Tibial nerve (tissue), 4 donors: ENCODE measurements around the gene SUSD3. TPM values are rescaled to one million over a fixed set of nuclear protein-coding genes. Genes with fewer than 3 reads are reported as not detected.
"Not testable (repeated sequence)": the region's sequence is repeated elsewhere in the genome, so short reads cannot be mapped to it uniquely, and the experiment has no call there.

Experiments
- DNase-seq, 2 donors: peaks; one replicate each; pipeline ENCODE4 v3.0.0-alpha.2; 2019; ENCODE audit warnings: low spot score in 2 of 2
- H3K27ac ChIP-seq, 4 donors: fragments of 200-600 bp; sonication (generic) in 3 of 4; one replicate each; pipeline ENCODE4 v1.5.1; 2017 to 2019; ENCODE audit warnings: mild to moderate bottlenecking in 1 of 4
- H3K27me3 ChIP-seq, 2 donors: fragments of 200-600 bp; sonication (generic) in 1 of 2; one replicate each; pipeline versions ENCODE4 v1.5.1 to v1.6.0; 2017 to 2019
- H3K36me3 ChIP-seq, 3 donors: fragments of 200-600 bp; sonication (generic); one replicate each; pipeline ENCODE4 v1.5.1; 2018 to 2019
- H3K4me1 ChIP-seq, 4 donors: fragments of 200-600 bp; sonication (generic) in 3 of 4; one replicate each; pipeline ENCODE4 v1.5.1; 2017 to 2019
- H3K4me3 ChIP-seq, 4 donors: fragments of 200-600 bp; sonication (generic) in 3 of 4; one replicate each; pipeline ENCODE4 v1.5.1; 2017 to 2019; ENCODE audit warnings: mild to moderate bottlenecking in 1 of 4, moderate library complexity in 1 of 4
- H3K9me3 ChIP-seq, 4 donors: fragments of 200-600 bp; sonication (generic) in 3 of 4; one replicate each; pipeline ENCODE4 v1.5.1; 2017 to 2019
- EP300 ChIP-seq, 2 donors: sonication (generic); formaldehyde crosslinking; IDR thresholded peaks; one replicate each; pipeline ENCODE4 v1.6.1; 2017; ENCODE audit warnings: antibody characterized with exemption in 2 of 2, mild to moderate bottlenecking in 1 of 2
- POLR2A ChIP-seq, 2 donors: fragments of 450-650 bp; IDR thresholded peaks; one replicate each; pipeline ENCODE4 v1.6.1; 2017; ENCODE audit warnings: antibody characterized with exemption in 2 of 2, mild to moderate bottlenecking in 2 of 2, moderate library complexity in 2 of 2
- WGBS, 2 donors: methylation state at CpG; one replicate each; pipeline ENCODE4 v1.1.5; 2018; 5-methylcytosine and 5-hydroxymethylcytosine counted together
- total RNA-seq, 4 donors: library from RNA; depleted of rRNA; stranded (reverse); fragments of >200 nt; gene quantifications; one replicate each; pipeline ENCODE4 v1.1.0, GENCODE V29; 2016
- TF ChIP-seq, protein P1 (sequence below), 5 experiments: fragments of 200-600 bp in 3 of 5; fragments of 450-650 bp in 2 of 5; sonication (generic) in 3 of 5; IDR thresholded peaks; one replicate each; pipeline ENCODE4 v1.5.1; 2016 to 2019; ENCODE audit warnings: antibody characterized with exemption in 5 of 5, mild to moderate bottlenecking in 3 of 5, moderate library complexity in 2 of 5

The SUSD3 gene
- total RNA-seq, 4 donors from 2014 or later: 3.0 to 4.2 (median 3.7) TPM; not detected in 1

DNA sequence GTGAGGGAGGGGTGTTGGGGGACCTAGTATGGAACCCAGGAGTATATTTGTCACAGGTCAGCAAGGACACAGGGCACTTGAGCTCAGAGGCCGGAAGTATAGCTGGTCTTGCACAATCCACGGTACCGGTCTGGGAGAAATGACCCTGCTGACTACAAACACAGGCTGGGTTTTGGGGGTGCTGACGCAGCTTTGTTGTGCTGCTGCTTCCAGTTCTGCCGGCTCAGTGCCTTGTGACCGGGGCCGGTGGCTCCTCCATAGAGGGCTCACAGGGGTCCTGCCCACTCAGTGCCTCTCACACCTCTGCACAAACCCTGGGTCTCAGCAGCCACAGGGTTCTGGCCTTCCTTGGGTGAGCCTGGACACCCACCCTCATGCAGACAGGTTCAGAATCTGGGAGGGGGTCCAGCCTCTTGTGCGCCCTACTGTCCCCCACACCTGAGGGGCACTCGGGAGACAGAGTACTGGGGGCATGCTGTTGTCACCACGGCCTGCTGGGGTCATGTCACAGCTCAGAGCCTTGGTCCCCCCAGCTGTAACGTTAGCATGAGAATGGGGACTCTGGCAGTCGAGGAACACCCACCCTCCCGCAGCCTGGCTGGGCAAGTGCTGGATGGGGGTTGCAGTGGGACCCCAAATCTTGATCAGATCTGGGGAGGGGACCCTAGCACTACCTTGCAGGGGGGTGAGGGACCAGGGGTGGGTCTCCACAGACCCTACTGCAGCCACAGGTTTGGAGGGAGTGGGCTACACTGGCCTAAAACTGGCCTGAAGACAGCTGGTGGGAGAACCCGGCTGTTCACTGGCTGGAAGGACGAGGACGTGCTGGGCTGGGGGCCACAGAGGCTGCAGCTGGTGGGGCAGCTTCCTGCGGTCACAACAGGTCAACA, 57.8 kb downstream of the SUSD3 start:
- Histone ChIP-seq H3K27ac (peak overlapping the region in 3 of 4 donors; percentile 55 to 85 (median 83)), H3K27me3 (no peaks in the 10 kb centered on the region), H3K4me1 (peaks cover 0 to 33% (median 26%) of the 10 kb centered on the region in 4 donors), H3K36me3 (peaks cover 0 to 44% (median 5%) of the 10 kb centered on the region in 3 donors), H3K9me3 (no peaks in the 10 kb centered on the region), H3K4me3 (no peak overlapping the region)
- DNase-seq: peak in 1 of 2 donors; percentile 70
- TF ChIP-seq, protein P1, sequence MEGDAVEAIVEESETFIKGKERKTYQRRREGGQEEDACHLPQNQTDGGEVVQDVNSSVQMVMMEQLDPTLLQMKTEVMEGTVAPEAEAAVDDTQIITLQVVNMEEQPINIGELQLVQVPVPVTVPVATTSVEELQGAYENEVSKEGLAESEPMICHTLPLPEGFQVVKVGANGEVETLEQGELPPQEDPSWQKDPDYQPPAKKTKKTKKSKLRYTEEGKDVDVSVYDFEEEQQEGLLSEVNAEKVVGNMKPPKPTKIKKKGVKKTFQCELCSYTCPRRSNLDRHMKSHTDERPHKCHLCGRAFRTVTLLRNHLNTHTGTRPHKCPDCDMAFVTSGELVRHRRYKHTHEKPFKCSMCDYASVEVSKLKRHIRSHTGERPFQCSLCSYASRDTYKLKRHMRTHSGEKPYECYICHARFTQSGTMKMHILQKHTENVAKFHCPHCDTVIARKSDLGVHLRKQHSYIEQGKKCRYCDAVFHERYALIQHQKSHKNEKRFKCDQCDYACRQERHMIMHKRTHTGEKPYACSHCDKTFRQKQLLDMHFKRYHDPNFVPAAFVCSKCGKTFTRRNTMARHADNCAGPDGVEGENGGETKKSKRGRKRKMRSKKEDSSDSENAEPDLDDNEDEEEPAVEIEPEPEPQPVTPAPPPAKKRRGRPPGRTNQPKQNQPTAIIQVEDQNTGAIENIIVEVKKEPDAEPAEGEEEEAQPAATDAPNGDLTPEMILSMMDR (IDR thresholded peaks at IDR 0.05): no peak
- TF ChIP-seq EP300 (IDR thresholded peaks at IDR 0.05): peak; percentile 37 to 84
- 47 to 55% methylated on average over 15 to 17 of the region's 17 CpGs for WGBS, 2 donors

- not testable (repeated sequence) for DNase-seq, H3K27ac ChIP-seq, H3K27me3 ChIP-seq, H3K4me3 ChIP-seq, H3K9me3 ChIP-seq
- Histone ChIP-seq H3K36me3 (peaks cover 0 to 44% (median 0%) of the 10 kb centered on the region in 3 donors), H3K4me1 (peaks cover 0 to 37% (median 26%) of the 10 kb centered on the region in 4 donors)
- 86% methylated on average over 9 of the region's 9 CpGs for WGBS, 2 donors
Observed at GRCh38 chr9:93117521-93117920, 59.0 kb downstream of the SUSD3 start.

DNA sequence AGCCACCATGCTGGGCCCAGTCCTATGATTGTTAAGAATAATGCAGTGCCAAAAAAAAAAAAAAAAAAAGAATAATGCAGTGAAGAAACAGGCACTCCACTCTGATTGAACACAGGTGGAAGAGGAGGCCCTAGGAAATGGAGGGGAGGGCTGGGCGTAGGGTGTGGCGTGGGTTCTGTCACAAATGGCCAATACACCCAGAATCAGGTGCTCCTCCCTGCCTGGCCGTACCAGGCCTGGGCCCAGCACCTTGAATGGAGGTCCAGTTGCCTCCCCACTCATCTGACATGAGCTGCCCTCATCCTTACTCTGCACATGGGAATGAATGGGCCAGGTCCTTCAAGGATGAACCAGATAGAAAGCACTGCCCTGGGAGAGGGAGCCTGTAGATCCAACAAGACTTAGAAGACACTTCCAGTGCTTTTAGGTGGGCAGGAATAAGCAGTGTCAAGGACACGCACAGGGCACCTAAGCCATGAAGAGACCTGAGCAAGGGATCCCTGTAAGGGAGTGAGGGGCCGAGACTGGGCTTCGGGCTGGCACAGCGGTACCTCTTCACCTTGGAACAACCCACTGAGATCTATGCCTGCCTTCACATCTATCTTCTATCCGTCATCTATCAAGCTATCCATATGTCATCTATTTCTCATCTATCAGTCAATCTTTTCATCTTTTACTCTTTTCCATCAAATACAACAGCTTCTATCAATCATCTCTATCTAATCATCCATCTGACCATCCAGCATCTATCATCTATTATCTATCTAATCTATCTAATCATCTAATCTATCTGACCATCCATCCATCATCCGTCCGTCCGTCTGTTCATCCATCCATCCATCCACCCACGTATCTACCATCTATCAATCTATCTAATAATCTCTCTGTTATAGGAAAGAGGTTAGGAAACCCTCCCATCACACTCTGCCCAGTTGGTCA, 59.7 kb downstream of the SUSD3 start:
- TF ChIP-seq, protein P1 (IDR thresholded peaks at IDR 0.05): no peak
- no peak for TF ChIP-seq EP300 (IDR thresholded peaks at IDR 0.05)
- Histone ChIP-seq H3K27ac (no peak overlapping the region), H3K36me3 (peaks cover 0 to 44% (median 0%) of the 10 kb centered on the region in 3 donors), H3K27me3 (no peaks in the 10 kb centered on the region), H3K4me1 (peaks cover 0 to 37% (median 26%) of the 10 kb centered on the region in 4 donors), H3K9me3 (no peaks in the 10 kb centered on the region), H3K4me3 (no peak overlapping the region)
- 93 to 98% methylated on average over 12 of the region's 12 CpGs for WGBS, 2 donors
- peak in 1 of 2 donors; percentile 9 for DNase-seq

DNA sequence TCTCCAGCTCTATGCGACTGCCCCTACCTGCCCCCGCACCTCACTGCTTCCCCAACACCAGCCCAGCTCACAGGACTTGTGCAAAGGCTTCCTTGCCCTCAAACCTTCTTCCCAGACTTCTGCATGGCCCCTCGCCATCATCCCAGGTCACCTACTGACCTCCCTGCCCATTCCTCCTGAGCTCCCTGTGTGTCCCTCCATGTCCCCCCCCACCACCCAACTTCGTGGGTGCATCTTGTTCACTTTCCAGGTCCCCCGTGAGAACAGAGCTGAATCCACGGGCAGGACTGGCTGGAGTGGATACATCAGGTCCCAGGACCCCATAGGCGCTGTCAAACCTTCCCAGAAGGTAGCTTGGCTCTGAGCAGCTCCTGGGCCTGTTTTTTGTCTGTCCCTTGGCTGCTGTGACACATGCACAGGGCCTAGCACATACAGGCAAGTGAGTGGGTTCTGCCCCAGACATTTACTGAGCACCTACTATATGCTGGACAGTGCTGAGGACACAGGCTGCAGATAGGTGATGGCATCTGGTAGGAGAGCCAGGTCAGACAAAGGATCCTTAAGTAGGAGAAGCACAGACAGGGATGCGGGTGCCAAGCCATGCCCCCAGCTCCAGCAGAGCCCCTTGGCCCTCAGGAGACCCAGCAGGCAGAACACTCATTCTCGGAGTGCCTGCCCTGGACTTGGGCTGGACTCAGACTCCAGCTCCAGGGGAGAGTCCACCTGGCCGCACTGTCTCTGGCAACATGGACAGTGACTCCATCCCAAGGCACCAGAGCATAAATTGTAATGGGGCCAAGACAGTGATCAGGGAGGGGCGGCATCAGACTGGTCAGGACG, 60.6 kb downstream of the SUSD3 start:
- H3K4me1 ChIP-seq: peaks cover 0 to 37% (median 26%) of the 10 kb centered on the region in 4 donors
- no peak for DNase-seq
- peak overlapping the region in 3 of 4 donors; percentile 23 to 70 (median 55) for H3K27ac ChIP-seq
- TF ChIP-seq, protein P1 (IDR thresholded peaks at IDR 0.05): no peak
- TF ChIP-seq POLR2A (IDR thresholded peaks at IDR 0.05) (no peak), EP300 (IDR thresholded peaks at IDR 0.05) (no peak)
- peaks cover 0 to 44% (median 0%) of the 10 kb centered on the region in 3 donors for H3K36me3 ChIP-seq
- 90 to 91% methylated on average over 11 to 12 of the region's 12 CpGs for WGBS, 2 donors
- H3K27me3 ChIP-seq: no peaks in the 10 kb centered on the region
- no peak overlapping the region for H3K4me3 ChIP-seq
- no peaks in the 10 kb centered on the region for H3K9me3 ChIP-seq

- no peaks in the 10 kb centered on the region for H3K27me3 ChIP-seq
- H3K36me3 ChIP-seq: peaks cover 0 to 44% (median 0%) of the 10 kb centered on the region in 3 donors
- DNase-seq: no peak
- 67 to 73% methylated on average over 5 of the region's 5 CpGs for WGBS, 2 donors
- H3K27ac ChIP-seq: peak overlapping the region in 3 of 4 donors; percentile 23 to 70 (median 55)
- no peak overlapping the region for H3K4me3 ChIP-seq
- no peaks in the 10 kb centered on the region for H3K9me3 ChIP-seq
- TF ChIP-seq POLR2A (IDR thresholded peaks at IDR 0.05) (no peak), EP300 (IDR thresholded peaks at IDR 0.05) (no peak)
- TF ChIP-seq, protein P1 (IDR thresholded peaks at IDR 0.05): no peak
- H3K4me1 ChIP-seq: peaks cover 0 to 37% (median 26%) of the 10 kb centered on the region in 4 donors
Observed at GRCh38 chr9:93119703-93119952, 61.1 kb downstream of the SUSD3 start.
